GM23338 (cell line): ENCODE data around the gene RTEL1. TPM values are rescaled to one million over a fixed set of nuclear protein-coding genes. Genes with fewer than 3 reads are reported as not detected.

Experiments
- ATAC-seq: fragments of 200-7000 bp; cut with Tn5 transposase; 3 replicates; pipeline ENCODE4 v1.9.1; 2020
- DNase-seq: peaks from one replicate; pipeline ENCODE4 v3.0.0-alpha.2; 2015; ENCODE audit warnings: low spot score
- H2AFZ ChIP-seq: fragments of 200-600 bp; sonication (generic); 2 replicates; pipeline ENCODE4 v1.8.0; 2016; ENCODE audit warnings: antibody characterized with exemption, mild to moderate bottlenecking, moderate library complexity
- H3F3A ChIP-seq: fragments of 200-600 bp; sonication (generic); replicated peaks from 2 replicates; pipeline ENCODE4 v1.8.0; 2017; ENCODE audit warnings: antibody characterized with exemption, mixed run types, low read depth
- H3K27ac ChIP-seq: fragments of 200-600 bp; sonication (generic); 2 replicates; pipeline ENCODE4 v1.6.1; 2016; ENCODE audit warnings: low read depth
- H3K27me3 ChIP-seq: fragments of 200-600 bp; sonication (generic); 2 replicates; pipeline ENCODE4 v1.8.0; 2016; ENCODE audit warnings: mild to moderate bottlenecking, mixed run types, moderate library complexity; ENCODE audit not compliant: insufficient read depth
- H3K36me3 ChIP-seq: fragments of 200-600 bp; sonication (generic); 2 replicates; pipeline ENCODE4 v1.8.0; 2016; ENCODE audit warnings: mild to moderate bottlenecking; ENCODE audit not compliant: insufficient read depth
- H3K4me1 ChIP-seq: fragments of 200-600 bp; sonication (generic); 2 replicates; pipeline ENCODE4 v1.8.0; 2016; ENCODE audit warnings: mild to moderate bottlenecking, moderate library complexity; ENCODE audit not compliant: insufficient read depth
- H3K4me2 ChIP-seq: fragments of 200-600 bp; sonication (generic); 2 replicates; pipeline ENCODE4 v1.7.1; 2017; ENCODE audit warnings: mixed run types
- H3K4me3 ChIP-seq: fragments of 200-600 bp; sonication (generic); 2 replicates; pipeline ENCODE4 v1.6.1; 2016; ENCODE audit warnings: mixed run types
- H3K79me2 ChIP-seq: fragments of 200-600 bp; sonication (generic); replicated peaks from 2 replicates; pipeline ENCODE4 v1.8.0; 2017; ENCODE audit warnings: mild to moderate bottlenecking; ENCODE audit not compliant: insufficient read depth
- H3K9me2 ChIP-seq: fragments of 200-600 bp; sonication (generic); 2 replicates; pipeline ENCODE4 v1.8.0; 2017; ENCODE audit not compliant: insufficient read depth
- H4K20me1 ChIP-seq: fragments of 200-600 bp; sonication (generic); replicated peaks from 2 replicates; pipeline ENCODE4 v1.8.0; 2017; ENCODE audit warnings: mild to moderate bottlenecking; ENCODE audit not compliant: insufficient read depth
- H3K27ac Mint-ChIP-seq: 2 replicates; pipeline ENCODE4 v1.8.0; 2020; ENCODE audit warnings: inconsistent platforms, mild to moderate bottlenecking, moderate library complexity, mixed read lengths
- H3K27me3 Mint-ChIP-seq: 3 replicates; pipeline ENCODE4 v1.8.0; 2022; ENCODE audit warnings: low read depth, mild to moderate bottlenecking, moderate library complexity, mixed read lengths, inconsistent platforms; ENCODE audit not compliant: insufficient read depth, poor library complexity
- H3K36me3 Mint-ChIP-seq: 3 replicates; pipeline ENCODE4 v1.8.0; 2021; ENCODE audit warnings: low read depth, mild to moderate bottlenecking, inconsistent platforms, moderate library complexity, mixed read lengths
- H3K4me1 Mint-ChIP-seq: 3 replicates; pipeline ENCODE4 v1.8.0; 2020; ENCODE audit warnings: mild to moderate bottlenecking, inconsistent platforms, mixed read lengths
- H3K4me3 Mint-ChIP-seq: 3 replicates; pipeline ENCODE4 v1.8.0; 2021; ENCODE audit warnings: moderate library complexity, mild to moderate bottlenecking, inconsistent platforms, mixed read lengths
- H3K9me3 Mint-ChIP-seq: 3 replicates; pipeline ENCODE4 v1.8.0; 2020; ENCODE audit warnings: moderate library complexity, mild to moderate bottlenecking, inconsistent platforms, mixed read lengths
- CREB1 ChIP-seq: fragments of 250-450 bp; sonication (Bioruptor Pico); IDR thresholded peaks from 2 replicates; pipeline ENCODE4 v1.5.0; 2020; ENCODE audit warnings: low read depth, mild to moderate bottlenecking, moderate library complexity
- EZH2 ChIP-seq: fragments of 200-600 bp; sonication (generic); IDR thresholded peaks from one replicate; pipeline ENCODE4 v1.8.0; 2017; ENCODE audit warnings: antibody characterized with exemption, mild to moderate bottlenecking, low read depth; ENCODE audit not compliant: unreplicated experiment
- EZH2phosphoT487 ChIP-seq: fragments of 200-600 bp; sonication (generic); IDR thresholded peaks from one replicate; pipeline ENCODE4 v1.8.1; 2018; ENCODE audit warnings: antibody characterized with exemption; ENCODE audit not compliant: unreplicated experiment
- JUNB ChIP-seq: IDR thresholded peaks from one replicate; pipeline ENCODE4 v1.6.1; 2016; ENCODE audit warnings: antibody characterized with exemption; ENCODE audit not compliant: unreplicated experiment
- NANOG ChIP-seq: IDR thresholded peaks from 2 replicates; pipeline ENCODE4 v1.6.1; 2016; ENCODE audit warnings: antibody characterized with exemption, borderline replicate concordance
- POLR2AphosphoS5 ChIP-seq: IDR thresholded peaks from 2 replicates; pipeline ENCODE4 v1.6.1; 2016; ENCODE audit warnings: antibody characterized with exemption, low read depth
- ZNF114 ChIP-seq: fragments of 250-450 bp; sonication (Bioruptor Pico); IDR thresholded peaks from 2 replicates; pipeline ENCODE4 v1.5.0; 2020; ENCODE audit warnings: mild to moderate bottlenecking, moderate library complexity
- polyA plus RNA-seq: library from polyadenylated mRNA; unstranded; fragments of >200 nt; fragmentation: Nextera tagmentation; extraction: Ambion mirVana; gene quantifications from 2 replicates; pipeline ENCODE4 v1.2.1, GENCODE V29; 2016
- total RNA-seq: library from RNA; depleted of rRNA; stranded (reverse); fragments of >200 nt; shearing (Covaris generic); gene quantifications from 2 replicates; pipeline ENCODE4 v1.2.3, GENCODE V29; 2014
- TF ChIP-seq, protein P1 (sequence below): IDR thresholded peaks from 2 replicates; pipeline ENCODE4 v1.6.1; 2016; ENCODE audit warnings: antibody characterized with exemption
- TF ChIP-seq, protein P2 (sequence below), 2 experiments: fragments of 200-600 bp in 1 of 2; sonication (generic) in 1 of 2; conservative IDR thresholded peaks; 2 replicates each; pipeline versions ENCODE4 v1.5.1 to v1.6.1; 2016 to 2017; ENCODE audit warnings: antibody characterized with exemption in 2 of 2, low read depth in 2 of 2, mild to moderate bottlenecking in 2 of 2, moderate library complexity in 1 of 2
- TF ChIP-seq, protein P3 (sequence below): IDR thresholded peaks from one replicate; pipeline ENCODE4 v1.6.1; 2018; ENCODE audit warnings: antibody characterized with exemption; ENCODE audit not compliant: unreplicated experiment

Gene RTEL1
- total and polyA plus RNA-seq, 2 experiments from 2014 or later, result 14.2 to 34.5 TPM

DNA sequence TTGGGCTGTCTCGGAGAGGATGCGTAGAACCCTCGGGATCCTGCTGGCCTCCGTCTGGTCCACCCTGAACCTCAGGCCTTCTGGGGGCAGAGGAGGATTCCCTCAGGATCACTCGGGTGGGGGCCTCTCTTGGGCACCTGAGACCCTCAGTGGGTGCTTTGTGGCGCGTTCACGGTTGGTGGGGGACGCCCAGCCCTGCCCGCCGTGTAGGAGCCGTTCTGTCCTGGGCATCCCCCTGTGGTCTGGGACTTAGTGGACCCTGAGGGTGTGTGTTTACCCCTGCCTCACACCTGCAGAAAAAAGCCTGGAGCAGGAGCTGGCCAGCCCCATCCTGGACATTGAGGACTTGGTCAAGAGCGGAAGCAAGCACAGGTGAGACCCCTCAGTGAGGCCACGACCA lies 7.6 kb downstream of the RTEL1 start (continued):
- no peak for TF ChIP-seq EZH2
- TF ChIP-seq CREB1 (CRISPR knock-in tag), result no peak
- no peak for TF ChIP-seq EZH2phosphoT487
- TF ChIP-seq, protein P1, sequence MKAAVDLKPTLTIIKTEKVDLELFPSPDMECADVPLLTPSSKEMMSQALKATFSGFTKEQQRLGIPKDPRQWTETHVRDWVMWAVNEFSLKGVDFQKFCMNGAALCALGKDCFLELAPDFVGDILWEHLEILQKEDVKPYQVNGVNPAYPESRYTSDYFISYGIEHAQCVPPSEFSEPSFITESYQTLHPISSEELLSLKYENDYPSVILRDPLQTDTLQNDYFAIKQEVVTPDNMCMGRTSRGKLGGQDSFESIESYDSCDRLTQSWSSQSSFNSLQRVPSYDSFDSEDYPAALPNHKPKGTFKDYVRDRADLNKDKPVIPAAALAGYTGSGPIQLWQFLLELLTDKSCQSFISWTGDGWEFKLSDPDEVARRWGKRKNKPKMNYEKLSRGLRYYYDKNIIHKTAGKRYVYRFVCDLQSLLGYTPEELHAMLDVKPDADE, result no peak

DNA sequence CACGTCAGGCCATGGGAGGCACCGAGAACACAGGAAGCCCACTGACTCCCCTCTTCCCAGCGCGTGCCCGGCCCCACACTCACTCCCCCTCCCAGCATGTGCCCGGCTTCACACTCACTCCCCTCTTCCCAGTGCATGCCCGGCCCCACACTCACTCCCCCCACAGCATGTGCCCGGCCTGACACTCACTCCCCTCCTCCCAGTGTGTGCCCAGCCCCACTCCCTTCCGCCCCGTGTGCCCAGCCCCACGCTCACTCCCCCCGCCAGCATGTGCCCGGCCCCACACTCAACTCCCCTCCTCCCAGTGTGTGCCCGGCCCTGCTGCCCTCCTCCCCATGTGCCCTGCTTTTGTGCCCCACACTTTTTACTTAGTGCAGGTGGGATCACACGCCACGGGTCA lies 9.7 kb downstream of the RTEL1 start:
- Mint-ChIP-seq H3K9me3 (no peaks in the 10 kb centered on the region), H3K36me3 (peaks cover 46% of the 10 kb centered on the region), H3K4me3 (no peak overlapping the region), H3K27me3 (peaks cover 11% of the 10 kb centered on the region), H3K4me1 (peaks cover 4% of the 10 kb centered on the region), H3K27ac (no peak overlapping the region)
- Histone ChIP-seq H3K4me3 (no peak overlapping the region), H4K20me1 (no peaks in the 10 kb centered on the region; the same call in 1 of the 2 replicates), H3K36me3 (no peaks in the 10 kb centered on the region), H3F3A (no peaks in the 10 kb centered on the region), H3K4me2 (no peak overlapping the region), H3K27ac (no peak overlapping the region), H3K9me2 (no peaks in the 10 kb centered on the region), H3K79me2 (no peaks in the 10 kb centered on the region), H2AFZ (no peak overlapping the region), H3K4me1 (no peaks in the 10 kb centered on the region), H3K27me3 (no peaks in the 10 kb centered on the region)
- TF ChIP-seq JUNB, result no peak
- no peak for TF ChIP-seq POLR2AphosphoS5
- TF ChIP-seq NANOG, result no peak
- TF ChIP-seq, protein P1, result no peak
- ATAC-seq (no peak), DNase-seq (no peak)

DNA sequence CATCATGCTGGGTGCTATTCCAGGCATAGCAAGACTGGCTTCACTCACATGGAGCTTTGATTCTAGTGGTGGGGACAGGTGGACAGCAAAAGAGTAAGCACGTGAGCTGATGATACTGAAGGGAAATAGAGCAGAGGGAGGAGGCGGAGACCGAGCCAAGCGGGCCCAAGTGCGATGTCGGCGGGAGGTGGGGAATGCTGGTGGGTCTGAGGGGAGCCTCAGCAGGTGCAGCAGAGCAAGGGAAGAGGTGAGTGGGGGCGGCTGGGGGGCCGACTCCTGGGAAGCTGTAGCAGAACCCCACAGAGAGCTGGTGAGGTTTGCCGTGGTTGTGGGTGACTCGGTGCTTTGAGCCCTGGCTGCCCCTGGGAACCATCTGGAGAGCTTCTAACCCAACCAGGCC lies 10.2 kb downstream of the RTEL1 start:
- no peak overlapping the region for H3K27ac ChIP-seq
- H2AFZ ChIP-seq, result no peak overlapping the region
- no peak overlapping the region for H3K4me3 ChIP-seq
- Mint-ChIP-seq H3K36me3 (peaks cover 43% of the 10 kb centered on the region), H3K4me1 (peaks cover 4% of the 10 kb centered on the region), H3K27me3 (peaks cover 11% of the 10 kb centered on the region), H3K27ac (peak overlapping the region; percentile 13; the same call in 1 of the 2 replicates), H3K4me3 (no peak overlapping the region), H3K9me3 (no peaks in the 10 kb centered on the region)
- no peaks in the 10 kb centered on the region for H3K36me3 ChIP-seq
- ATAC-seq, result no peak
- H3K27me3 ChIP-seq, result no peaks in the 10 kb centered on the region
- DNase-seq, result no peak
- no peak overlapping the region for H3K4me2 ChIP-seq
- no peaks in the 10 kb centered on the region; the same call in 1 of the 2 replicates for H4K20me1 ChIP-seq
- no peaks in the 10 kb centered on the region for H3K79me2 ChIP-seq
- H3K9me2 ChIP-seq, result no peaks in the 10 kb centered on the region
- H3F3A ChIP-seq, result no peaks in the 10 kb centered on the region
- no peaks in the 10 kb centered on the region for H3K4me1 ChIP-seq
- TF ChIP-seq ZNF114 (CRISPR knock-in tag) (no peak), POLR2AphosphoS5 (no peak), JUNB (no peak), EZH2 (no peak)
- TF ChIP-seq, protein P2, sequence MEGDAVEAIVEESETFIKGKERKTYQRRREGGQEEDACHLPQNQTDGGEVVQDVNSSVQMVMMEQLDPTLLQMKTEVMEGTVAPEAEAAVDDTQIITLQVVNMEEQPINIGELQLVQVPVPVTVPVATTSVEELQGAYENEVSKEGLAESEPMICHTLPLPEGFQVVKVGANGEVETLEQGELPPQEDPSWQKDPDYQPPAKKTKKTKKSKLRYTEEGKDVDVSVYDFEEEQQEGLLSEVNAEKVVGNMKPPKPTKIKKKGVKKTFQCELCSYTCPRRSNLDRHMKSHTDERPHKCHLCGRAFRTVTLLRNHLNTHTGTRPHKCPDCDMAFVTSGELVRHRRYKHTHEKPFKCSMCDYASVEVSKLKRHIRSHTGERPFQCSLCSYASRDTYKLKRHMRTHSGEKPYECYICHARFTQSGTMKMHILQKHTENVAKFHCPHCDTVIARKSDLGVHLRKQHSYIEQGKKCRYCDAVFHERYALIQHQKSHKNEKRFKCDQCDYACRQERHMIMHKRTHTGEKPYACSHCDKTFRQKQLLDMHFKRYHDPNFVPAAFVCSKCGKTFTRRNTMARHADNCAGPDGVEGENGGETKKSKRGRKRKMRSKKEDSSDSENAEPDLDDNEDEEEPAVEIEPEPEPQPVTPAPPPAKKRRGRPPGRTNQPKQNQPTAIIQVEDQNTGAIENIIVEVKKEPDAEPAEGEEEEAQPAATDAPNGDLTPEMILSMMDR (conservative IDR thresholded peaks at IDR 0.05; ENCODE audit: low read depth in 2 of 2), result no peak
- TF ChIP-seq, protein P1, result no peak
- TF ChIP-seq, protein P3, sequence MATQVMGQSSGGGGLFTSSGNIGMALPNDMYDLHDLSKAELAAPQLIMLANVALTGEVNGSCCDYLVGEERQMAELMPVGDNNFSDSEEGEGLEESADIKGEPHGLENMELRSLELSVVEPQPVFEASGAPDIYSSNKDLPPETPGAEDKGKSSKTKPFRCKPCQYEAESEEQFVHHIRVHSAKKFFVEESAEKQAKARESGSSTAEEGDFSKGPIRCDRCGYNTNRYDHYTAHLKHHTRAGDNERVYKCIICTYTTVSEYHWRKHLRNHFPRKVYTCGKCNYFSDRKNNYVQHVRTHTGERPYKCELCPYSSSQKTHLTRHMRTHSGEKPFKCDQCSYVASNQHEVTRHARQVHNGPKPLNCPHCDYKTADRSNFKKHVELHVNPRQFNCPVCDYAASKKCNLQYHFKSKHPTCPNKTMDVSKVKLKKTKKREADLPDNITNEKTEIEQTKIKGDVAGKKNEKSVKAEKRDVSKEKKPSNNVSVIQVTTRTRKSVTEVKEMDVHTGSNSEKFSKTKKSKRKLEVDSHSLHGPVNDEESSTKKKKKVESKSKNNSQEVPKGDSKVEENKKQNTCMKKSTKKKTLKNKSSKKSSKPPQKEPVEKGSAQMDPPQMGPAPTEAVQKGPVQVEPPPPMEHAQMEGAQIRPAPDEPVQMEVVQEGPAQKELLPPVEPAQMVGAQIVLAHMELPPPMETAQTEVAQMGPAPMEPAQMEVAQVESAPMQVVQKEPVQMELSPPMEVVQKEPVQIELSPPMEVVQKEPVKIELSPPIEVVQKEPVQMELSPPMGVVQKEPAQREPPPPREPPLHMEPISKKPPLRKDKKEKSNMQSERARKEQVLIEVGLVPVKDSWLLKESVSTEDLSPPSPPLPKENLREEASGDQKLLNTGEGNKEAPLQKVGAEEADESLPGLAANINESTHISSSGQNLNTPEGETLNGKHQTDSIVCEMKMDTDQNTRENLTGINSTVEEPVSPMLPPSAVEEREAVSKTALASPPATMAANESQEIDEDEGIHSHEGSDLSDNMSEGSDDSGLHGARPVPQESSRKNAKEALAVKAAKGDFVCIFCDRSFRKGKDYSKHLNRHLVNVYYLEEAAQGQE, result no peak
